MCF 10A (cell line): ENCODE data around the gene SIRPB2. TPM values are rescaled to one million over a fixed set of nuclear protein-coding genes. Genes with fewer than 3 reads are reported as not detected.
"Not testable (repeated sequence)": the region's sequence is repeated elsewhere in the genome, so short reads cannot be mapped to it uniquely, and the experiment has no call there.

Experiments
- BruUV-seq: library from RNA; stranded (reverse); fragments of 400-500 nt; replicated peaks from 2 replicates; lab custom pipeline; 2021; lab: Mats Ljungman, UMichigan
- CTCF ChIA-PET: fragments of 300-600 bp; sonication (Branson Sonifier 250); formaldehyde crosslinking; extraction: SDS; loops from one replicate; lab custom pipeline; 2021; ENCODE audit warnings: antibody characterized with exemption, inconsistent platforms; lab: Yijun Ruan, JAX
- POLR2A ChIA-PET: fragments of 300-600, 350-650 bp; sonication (Branson Sonifier 250); formaldehyde crosslinking; extraction: SDS; loops from one replicate; lab custom pipeline; 2020; ENCODE audit warnings: antibody characterized with exemption, inconsistent platforms; lab: Yijun Ruan, JAX
- DNase-seq: peaks from one replicate; pipeline ENCODE4 v3.0.0-alpha.2; 2018; ENCODE audit not compliant: unreplicated experiment
- H3K27ac Mint-ChIP-seq: one replicate; pipeline ENCODE4 v1.8.0; 2022; ENCODE audit warnings: mild to moderate bottlenecking, low read depth, mixed read lengths; ENCODE audit not compliant: unreplicated experiment
- H3K27me3 Mint-ChIP-seq: one replicate; pipeline ENCODE4 v1.8.0; 2022; ENCODE audit warnings: mixed read lengths; ENCODE audit not compliant: insufficient read depth, unreplicated experiment
- H3K36me3 Mint-ChIP-seq: one replicate; pipeline ENCODE4 v1.8.0; 2022; ENCODE audit warnings: mild to moderate bottlenecking, moderate library complexity, mixed read lengths; ENCODE audit not compliant: insufficient read depth, unreplicated experiment
- H3K4me1 Mint-ChIP-seq: one replicate; pipeline ENCODE4 v1.8.0; 2022; ENCODE audit warnings: mixed read lengths; ENCODE audit not compliant: insufficient read depth, unreplicated experiment
- H3K4me3 Mint-ChIP-seq: one replicate; pipeline ENCODE4 v1.8.0; 2022; ENCODE audit warnings: mild to moderate bottlenecking, moderate library complexity, mixed read lengths; ENCODE audit not compliant: unreplicated experiment
- H3K9me3 Mint-ChIP-seq: one replicate; pipeline ENCODE4 v1.8.0; 2022; ENCODE audit warnings: mixed read lengths; ENCODE audit not compliant: unreplicated experiment
- intact Hi-C: fragments of 100-400 bp; cut with micrococcal nuclease; formaldehyde crosslinking; loops from 2 replicates; pipeline ENCODE4 v1.14.1; 2022
- total RNA-seq: library from RNA; stranded (reverse); gene quantifications from 2 replicates; pipeline ENCODE4 v1.2.3, GENCODE V29; 2022
- TF ChIP-seq, protein P1 (sequence below): fragments of 200-600 bp; IDR thresholded peaks from one replicate; pipeline ENCODE4 v1.8.0; 2022; ENCODE audit warnings: antibody characterized with exemption, mild to moderate bottlenecking; ENCODE audit not compliant: unreplicated experiment

Gene SIRPB2
- total RNA-seq, 1 experiment from 2014 or later: 1.8 TPM

DNA sequence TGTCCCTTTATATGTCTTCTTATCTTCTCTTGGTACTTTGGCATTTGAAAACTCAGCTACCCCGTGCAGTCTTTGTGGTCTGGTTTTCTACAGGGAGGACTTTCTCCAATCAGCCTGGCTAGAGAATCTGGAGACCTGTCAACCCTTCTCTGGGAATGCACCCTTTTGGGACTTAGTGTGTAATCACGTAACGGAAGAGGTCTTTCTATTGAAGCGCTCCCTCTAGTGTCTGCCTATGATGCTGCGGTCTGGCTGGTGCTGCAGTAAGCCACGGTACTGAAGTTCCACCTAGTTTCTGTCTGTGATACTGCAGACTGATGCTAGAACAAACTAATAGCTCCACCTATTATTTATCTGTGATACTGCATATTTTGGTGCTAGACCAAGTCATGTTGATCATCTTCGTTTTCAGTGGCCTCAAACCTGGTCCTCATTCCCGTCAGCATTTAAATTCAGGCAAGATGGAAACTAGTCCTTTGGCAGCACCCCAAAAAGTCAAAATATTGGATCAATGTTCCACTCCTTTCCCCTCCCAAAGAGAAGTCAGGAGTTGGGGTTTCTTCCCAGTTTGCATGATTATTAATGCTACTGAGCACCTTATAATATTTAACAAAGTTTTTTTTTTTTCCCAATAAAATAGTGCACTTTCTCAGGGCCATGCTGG is 12.5 kb upstream of the SIRPB2 start:
- CTCF ChIA-PET: interaction anchor here (0.6 to 10.5 kb wide), 72 partner anchors 10 to 1219 kb away, joined by 3 to 615 read pairs (median 4); partner anchors contain the start of genes C20orf202, NSFL1C, SDCBP2 and SIRPB2
- H3K4me1 Mint-ChIP-seq: peaks cover 52% of the 10 kb centered on the region
- no peaks in the 10 kb centered on the region for H3K27me3 Mint-ChIP-seq
- H3K27ac Mint-ChIP-seq: peak overlapping the region; percentile 32
- intact Hi-C loops: loop anchor here (1.0 to 2.0 kb wide), 5 partner anchors 28 to 191 kb away; partner anchors contain the start of gene FKBP1A
- POLR2A ChIA-PET: interaction anchor here (0.6 to 5.7 kb wide), 30 partner anchors 10 to 1299 kb away, joined by 3 to 150 read pairs (median 5); partner anchors contain the start of genes NSFL1C, SDCBP2 and SIRPB2
- H3K4me3 Mint-ChIP-seq: no peak overlapping the region
- no peaks in the 10 kb centered on the region for H3K36me3 Mint-ChIP-seq
- no TSS peak for BruUV-seq
- no peaks in the 10 kb centered on the region for H3K9me3 Mint-ChIP-seq
- DNase-seq: peak; percentile 92
- TF ChIP-seq, protein P1, sequence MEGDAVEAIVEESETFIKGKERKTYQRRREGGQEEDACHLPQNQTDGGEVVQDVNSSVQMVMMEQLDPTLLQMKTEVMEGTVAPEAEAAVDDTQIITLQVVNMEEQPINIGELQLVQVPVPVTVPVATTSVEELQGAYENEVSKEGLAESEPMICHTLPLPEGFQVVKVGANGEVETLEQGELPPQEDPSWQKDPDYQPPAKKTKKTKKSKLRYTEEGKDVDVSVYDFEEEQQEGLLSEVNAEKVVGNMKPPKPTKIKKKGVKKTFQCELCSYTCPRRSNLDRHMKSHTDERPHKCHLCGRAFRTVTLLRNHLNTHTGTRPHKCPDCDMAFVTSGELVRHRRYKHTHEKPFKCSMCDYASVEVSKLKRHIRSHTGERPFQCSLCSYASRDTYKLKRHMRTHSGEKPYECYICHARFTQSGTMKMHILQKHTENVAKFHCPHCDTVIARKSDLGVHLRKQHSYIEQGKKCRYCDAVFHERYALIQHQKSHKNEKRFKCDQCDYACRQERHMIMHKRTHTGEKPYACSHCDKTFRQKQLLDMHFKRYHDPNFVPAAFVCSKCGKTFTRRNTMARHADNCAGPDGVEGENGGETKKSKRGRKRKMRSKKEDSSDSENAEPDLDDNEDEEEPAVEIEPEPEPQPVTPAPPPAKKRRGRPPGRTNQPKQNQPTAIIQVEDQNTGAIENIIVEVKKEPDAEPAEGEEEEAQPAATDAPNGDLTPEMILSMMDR: peak; percentile 99

- POLR2A ChIA-PET: interaction anchor here (0.6 to 5.3 kb wide), 12 partner anchors 11 to 381 kb away, joined by 3 to 108 read pairs (median 6); partner anchors contain the start of genes NSFL1C, SDCBP2 and SIRPB2
- peak overlapping the region; percentile 10 for H3K4me3 Mint-ChIP-seq
These were observed 9.3 kb upstream of the SIRPB2 start for GRCh38 chr20:1500496-1500895.

GRCh38 chr20:1499528-1500420 is 8.6 kb upstream of the SIRPB2 start:
- TF ChIP-seq, protein P1: no peak
- CTCF ChIA-PET: interaction anchor here (0.7 to 4.9 kb wide), 12 partner anchors 10 to 277 kb away, joined by 3 to 53 read pairs (median 6); partner anchors contain the start of genes NSFL1C and SDCBP2
- H3K27me3 Mint-ChIP-seq: no peaks in the 10 kb centered on the region
- peak overlapping the region; percentile 84 for H3K27ac Mint-ChIP-seq
- BruUV-seq: no TSS peak
- POLR2A ChIA-PET: interaction anchor here (0.7 to 5.3 kb wide), 16 partner anchors 9 to 595 kb away, joined by 3 to 108 read pairs (median 6); partner anchors contain the start of genes NSFL1C, SDCBP2 and SIRPB2
- H3K4me3 Mint-ChIP-seq: peak overlapping the region; percentile 10
- no peaks in the 10 kb centered on the region for H3K36me3 Mint-ChIP-seq
- peak; percentile 79 for DNase-seq
- H3K4me1 Mint-ChIP-seq: peaks cover 35% of the 10 kb centered on the region
- H3K9me3 Mint-ChIP-seq: no peaks in the 10 kb centered on the region
- intact Hi-C loops: no loop called here

More at GRCh38 chr20:1500496-1500895, 9.3 kb upstream of the SIRPB2 start:
- Mint-ChIP-seq H3K36me3 (no peaks in the 10 kb centered on the region), H3K27me3 (no peaks in the 10 kb centered on the region), H3K4me1 (peaks cover 42% of the 10 kb centered on the region), H3K9me3 (no peaks in the 10 kb centered on the region), H3K27ac (peak overlapping the region; percentile 84)
- DNase-seq: peak; percentile 71
- no TSS peak for BruUV-seq
- TF ChIP-seq, protein P1: no peak
- intact Hi-C loops: no loop called here
- CTCF ChIA-PET: interaction anchor here (0.9 to 4.9 kb wide), 12 partner anchors 10 to 276 kb away, joined by 3 to 53 read pairs (median 6); partner anchors contain the start of genes NSFL1C and SDCBP2

- H3K4me3 Mint-ChIP-seq, H3K9me3 Mint-ChIP-seq, intact Hi-C loops, H3K27ac Mint-ChIP-seq, H3K27me3 Mint-ChIP-seq, BruUV-seq, H3K36me3 Mint-ChIP-seq: not testable (repeated sequence)
- ChIA-PET CTCF (interaction anchor here (1.0 to 4.9 kb wide), 5 partner anchors 8 to 30 kb away, joined by 3 to 53 read pairs (median 4); partner anchors contain the start of gene NSFL1C), POLR2A (interaction anchor here (0.6 to 5.3 kb wide), 6 partner anchors 8 to 1881 kb away, joined by 3 to 108 read pairs (median 6); partner anchors contain the start of genes NSFL1C and SIRPB2)
- peak; percentile 43 for DNase-seq
- peaks cover 24% of the 10 kb centered on the region for H3K4me1 Mint-ChIP-seq
These were observed 6.2 kb upstream of the SIRPB2 start for GRCh38 chr20:1497371-1497770.
